PFSK-1 (cell line): ENCODE data around the gene TNFSF12.

Experiments used
- POLR2AphosphoS5 ChIP-seq: IDR thresholded peaks from 2 replicates; pipeline ENCODE4 v1.6.1; 2012; ENCODE audit warnings: low read depth, mild to moderate bottlenecking, control low read depth, low read length, moderate library complexity
- TF ChIP-seq, protein P1 (sequence below), 2 experiments: IDR thresholded peaks; 2 replicates each; pipeline versions ENCODE4 v1.6.1 to v1.8.0; 2011 to 2012; ENCODE audit warnings: low read depth in 2 of 2, low read length in 2 of 2, control low read depth in 1 of 2, inconsistent platforms in 1 of 2, mild to moderate bottlenecking in 1 of 2, moderate library complexity in 1 of 2; ENCODE audit not compliant: insufficient read depth in 1 of 2

DNA sequence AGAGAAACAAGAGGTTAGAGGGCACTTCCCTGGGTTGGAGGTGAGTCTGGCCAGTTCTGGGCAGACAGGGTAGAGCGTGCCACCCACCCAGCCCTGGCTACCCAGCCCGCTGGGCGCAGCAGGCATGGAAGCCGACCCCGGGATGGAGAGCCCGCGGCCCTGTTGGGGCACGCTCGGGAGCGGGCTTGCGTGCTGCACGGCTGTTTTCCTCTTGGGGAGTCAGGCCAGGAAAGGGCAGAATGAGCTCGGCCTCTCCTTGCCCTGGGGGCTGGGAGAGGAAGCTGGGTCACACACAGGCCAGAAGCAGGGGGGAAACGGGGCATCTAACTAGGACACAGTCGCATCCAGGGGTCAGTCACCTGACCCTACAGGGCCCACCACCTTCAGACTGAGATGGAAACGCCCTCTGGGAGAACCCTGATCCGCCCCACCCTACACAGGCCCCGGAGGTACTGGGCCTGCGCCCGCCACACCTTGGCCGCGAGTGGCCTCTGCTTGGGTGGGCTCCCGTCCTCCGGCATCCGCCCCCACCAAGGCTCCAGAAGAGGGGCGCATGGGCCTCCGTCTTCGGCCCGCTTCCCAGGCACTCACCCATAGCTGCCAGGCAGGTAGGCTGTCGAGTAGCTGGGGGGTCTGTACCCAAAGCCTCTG, 39.8 kb downstream of the TNFSF12 start:
- TF ChIP-seq, protein P1, sequence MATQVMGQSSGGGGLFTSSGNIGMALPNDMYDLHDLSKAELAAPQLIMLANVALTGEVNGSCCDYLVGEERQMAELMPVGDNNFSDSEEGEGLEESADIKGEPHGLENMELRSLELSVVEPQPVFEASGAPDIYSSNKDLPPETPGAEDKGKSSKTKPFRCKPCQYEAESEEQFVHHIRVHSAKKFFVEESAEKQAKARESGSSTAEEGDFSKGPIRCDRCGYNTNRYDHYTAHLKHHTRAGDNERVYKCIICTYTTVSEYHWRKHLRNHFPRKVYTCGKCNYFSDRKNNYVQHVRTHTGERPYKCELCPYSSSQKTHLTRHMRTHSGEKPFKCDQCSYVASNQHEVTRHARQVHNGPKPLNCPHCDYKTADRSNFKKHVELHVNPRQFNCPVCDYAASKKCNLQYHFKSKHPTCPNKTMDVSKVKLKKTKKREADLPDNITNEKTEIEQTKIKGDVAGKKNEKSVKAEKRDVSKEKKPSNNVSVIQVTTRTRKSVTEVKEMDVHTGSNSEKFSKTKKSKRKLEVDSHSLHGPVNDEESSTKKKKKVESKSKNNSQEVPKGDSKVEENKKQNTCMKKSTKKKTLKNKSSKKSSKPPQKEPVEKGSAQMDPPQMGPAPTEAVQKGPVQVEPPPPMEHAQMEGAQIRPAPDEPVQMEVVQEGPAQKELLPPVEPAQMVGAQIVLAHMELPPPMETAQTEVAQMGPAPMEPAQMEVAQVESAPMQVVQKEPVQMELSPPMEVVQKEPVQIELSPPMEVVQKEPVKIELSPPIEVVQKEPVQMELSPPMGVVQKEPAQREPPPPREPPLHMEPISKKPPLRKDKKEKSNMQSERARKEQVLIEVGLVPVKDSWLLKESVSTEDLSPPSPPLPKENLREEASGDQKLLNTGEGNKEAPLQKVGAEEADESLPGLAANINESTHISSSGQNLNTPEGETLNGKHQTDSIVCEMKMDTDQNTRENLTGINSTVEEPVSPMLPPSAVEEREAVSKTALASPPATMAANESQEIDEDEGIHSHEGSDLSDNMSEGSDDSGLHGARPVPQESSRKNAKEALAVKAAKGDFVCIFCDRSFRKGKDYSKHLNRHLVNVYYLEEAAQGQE (IDR thresholded peaks at IDR 0.05; ENCODE audit: insufficient read depth in 1 of 2, low read depth in 2 of 2, low read length in 2 of 2) = no peak
- no peak for TF ChIP-seq POLR2AphosphoS5
